Activated CD4-positive, alpha-beta T cell treated with anti-CD3 and anti-CD28 coated beads for 24 hours (primary cell): ENCODE results near the gene CERS1.

Experiments
- DNase-seq, 2 donors: peaks; one replicate each; pipeline ENCODE4 v3.0.0-alpha.2; 2020; ENCODE audit warnings: low read depth in 2 of 2

CERS1 gene

DNA sequence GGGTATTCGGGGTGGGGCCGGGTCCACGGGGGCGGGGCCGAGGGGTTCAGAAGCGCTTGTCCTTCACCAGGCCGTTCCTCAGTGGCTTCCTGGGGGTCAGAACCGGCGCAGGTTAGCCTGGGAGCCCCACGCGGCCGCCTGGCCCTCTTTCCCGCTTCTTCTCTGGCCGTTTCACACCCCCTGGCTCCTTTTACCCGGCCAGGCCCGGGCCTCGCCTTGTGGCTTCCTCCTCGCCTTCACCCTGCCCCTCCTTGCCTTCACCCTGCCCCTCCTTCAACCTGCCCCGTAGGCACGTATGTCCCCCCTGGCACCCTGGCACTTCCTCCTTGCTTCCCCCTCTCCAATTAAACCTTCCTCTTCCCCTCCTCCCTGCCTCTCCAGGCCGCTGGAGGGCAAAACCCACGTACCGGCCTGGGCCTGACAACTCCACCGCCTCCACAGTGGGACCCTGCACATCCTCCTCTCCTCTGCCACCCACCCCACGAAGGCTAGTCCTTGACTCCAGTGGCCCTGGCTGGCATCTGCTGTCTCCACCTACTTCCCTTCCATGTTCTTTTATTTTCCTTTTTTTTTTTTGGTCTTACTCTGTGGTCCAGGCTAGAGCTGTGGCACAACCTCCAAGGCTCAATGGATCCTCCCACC is 25.3 kb downstream of the CERS1 start:
- DNase-seq = no peak

DNA sequence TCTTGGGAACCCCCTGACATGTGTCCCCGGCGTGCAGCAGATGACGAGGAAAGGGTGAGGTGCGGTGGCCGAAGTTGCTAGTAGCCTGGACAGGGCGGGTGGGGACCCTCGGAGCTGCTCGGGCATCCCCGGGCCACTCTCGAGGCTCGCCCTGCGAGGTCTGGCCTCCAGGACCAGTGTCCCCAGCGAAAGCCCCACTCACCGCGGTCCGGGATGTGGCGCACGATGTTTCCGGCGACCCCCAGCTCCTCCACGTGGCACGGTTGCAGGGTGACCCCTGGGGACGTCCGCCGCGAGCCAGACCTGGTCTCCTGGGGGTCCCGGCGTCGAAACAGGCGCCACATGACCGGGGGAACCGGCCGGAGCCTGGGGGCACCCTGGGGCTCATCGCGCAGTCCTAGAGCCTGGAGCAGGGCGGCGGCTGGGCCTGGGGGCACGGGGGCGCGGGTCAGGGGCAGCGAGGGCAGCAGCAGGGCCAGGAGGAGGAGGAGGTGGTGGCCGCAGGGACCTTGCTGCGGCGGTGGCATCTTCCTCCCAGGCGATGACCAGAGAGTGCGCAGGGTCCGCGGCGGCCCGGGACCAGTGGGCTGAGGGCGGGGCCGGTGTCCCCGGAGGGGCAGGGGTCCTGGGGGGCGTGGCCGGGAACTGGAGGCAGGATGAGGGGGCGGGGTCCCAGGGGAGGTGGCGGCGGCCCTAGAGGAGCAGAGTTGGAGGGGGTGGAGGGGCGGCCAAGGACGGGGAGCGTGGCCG is 26.0 kb downstream of the CERS1 start:
- DNase-seq = no peak

DNA sequence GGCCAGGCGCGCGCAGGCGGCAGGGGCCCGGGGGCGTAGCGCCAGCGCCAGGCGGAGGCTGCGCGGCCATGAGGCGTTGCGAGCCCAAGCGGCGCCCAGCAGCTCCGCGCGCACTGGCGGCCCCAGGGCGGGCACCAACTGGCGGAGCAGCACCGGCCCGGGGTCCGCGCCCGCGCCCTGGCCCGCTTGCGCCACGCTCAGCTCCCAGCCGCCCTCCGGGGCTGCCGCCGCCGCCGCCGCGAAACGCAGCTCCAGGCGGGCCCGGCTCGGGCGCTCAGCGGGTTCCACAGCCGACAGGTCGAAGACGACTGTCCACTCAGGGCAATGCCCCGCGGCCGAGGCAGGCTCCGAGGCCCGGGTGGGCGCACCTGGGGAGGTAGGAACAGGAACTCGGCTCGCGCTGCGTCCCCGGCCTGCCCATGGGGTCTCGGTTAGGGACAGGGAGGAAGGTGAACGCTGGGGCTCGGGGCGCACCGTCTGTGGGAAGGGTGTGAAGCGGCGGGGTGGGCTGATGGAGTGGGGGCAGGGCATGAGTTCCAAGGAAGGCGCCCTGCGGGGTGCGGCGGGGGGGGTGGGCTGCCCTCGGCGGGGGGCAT is 26.8 kb downstream of the CERS1 start:
- no peak for DNase-seq

DNA sequence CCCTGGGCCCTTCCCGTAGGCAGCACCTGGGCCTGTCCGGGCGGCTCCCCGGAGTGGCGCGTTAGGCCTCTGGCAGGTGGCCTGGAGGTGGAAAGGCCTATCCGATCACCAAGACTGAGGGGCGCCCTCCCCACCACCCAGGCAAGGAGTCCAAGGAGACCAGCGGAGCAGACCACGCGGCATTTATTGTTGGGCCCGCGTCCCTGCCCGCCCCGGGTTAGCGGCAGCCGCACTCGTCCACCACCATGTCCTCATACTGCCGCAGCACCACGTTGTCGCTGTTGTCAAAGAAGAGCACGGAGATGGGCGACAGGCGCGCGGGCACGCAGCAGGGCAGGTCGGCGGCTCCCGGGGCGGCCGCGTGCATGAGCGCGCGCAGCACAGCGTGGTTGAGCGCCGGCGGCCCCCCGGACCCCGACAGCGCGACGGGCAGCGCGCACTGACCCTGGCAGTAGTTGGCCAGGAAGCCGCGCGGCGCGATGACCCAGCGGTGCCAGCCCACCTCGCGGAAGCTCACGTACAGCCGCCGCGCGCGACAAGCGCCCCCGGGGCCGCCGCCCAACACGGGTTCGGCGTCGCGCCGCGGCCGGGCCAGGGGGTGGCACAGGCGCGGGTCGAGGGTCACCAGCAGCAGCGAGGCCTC is 27.5 kb downstream of the CERS1 start:
- no peak for DNase-seq

DNA sequence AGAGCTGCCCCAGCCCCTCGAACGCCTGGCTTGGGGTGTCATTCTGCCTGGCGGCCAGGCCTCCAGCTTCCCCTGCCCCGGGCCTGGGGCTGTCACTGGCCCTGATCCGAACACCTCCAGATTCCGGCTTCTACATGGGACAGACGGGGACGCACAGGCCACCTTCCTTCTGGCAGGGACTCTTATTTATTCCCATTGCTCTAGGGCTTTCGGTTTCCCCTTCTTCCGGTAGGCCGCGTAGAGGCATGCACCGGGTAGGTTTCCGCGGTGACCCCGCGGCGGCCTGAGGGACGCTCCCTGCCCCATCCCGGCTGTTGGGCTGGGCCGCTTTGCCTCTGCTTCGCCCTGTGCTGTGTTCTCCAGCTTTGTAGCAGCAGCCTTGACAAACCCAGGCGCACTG is 28.2 kb downstream of the CERS1 start:
- no peak for DNase-seq

DNA sequence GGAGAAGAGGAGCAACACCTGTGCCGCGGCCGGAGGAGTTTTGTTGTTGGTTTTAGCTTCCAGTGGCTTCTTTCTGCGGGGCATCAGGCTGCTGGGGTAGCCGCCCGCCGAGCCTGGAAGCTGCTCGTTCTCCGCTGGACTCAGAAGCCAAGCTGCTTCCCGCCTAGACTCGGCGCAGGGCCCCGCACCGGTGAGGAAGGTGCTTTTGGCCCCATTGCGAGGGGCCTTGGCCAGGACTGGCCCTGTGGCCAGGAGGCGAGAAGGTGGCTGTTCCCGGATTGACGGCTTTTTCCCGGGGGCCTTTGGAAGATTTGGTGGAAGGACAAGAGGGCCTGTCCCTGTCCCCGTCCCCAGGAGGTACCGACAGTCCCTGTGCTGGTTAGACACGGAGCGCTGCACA is 28.8 kb downstream of the CERS1 start:
- DNase-seq = no peak

DNA sequence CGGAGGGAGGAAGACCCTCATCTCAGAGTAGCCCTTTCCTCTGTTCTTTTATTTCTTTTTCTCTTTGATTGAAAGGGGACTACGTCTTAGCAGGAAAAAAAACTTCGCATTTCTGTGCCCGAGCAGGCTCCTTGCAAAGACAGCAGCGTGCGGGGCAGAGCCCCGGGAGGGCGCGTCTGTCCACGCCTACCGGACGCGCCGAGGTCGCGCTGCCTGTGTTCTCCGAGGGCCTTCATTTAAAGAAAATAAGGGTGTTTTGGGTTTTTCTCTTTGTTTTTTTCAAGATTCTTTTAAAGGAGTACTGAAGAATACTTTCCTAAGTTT is 29.2 kb downstream of the CERS1 start:
- DNase-seq = no peak

DNA sequence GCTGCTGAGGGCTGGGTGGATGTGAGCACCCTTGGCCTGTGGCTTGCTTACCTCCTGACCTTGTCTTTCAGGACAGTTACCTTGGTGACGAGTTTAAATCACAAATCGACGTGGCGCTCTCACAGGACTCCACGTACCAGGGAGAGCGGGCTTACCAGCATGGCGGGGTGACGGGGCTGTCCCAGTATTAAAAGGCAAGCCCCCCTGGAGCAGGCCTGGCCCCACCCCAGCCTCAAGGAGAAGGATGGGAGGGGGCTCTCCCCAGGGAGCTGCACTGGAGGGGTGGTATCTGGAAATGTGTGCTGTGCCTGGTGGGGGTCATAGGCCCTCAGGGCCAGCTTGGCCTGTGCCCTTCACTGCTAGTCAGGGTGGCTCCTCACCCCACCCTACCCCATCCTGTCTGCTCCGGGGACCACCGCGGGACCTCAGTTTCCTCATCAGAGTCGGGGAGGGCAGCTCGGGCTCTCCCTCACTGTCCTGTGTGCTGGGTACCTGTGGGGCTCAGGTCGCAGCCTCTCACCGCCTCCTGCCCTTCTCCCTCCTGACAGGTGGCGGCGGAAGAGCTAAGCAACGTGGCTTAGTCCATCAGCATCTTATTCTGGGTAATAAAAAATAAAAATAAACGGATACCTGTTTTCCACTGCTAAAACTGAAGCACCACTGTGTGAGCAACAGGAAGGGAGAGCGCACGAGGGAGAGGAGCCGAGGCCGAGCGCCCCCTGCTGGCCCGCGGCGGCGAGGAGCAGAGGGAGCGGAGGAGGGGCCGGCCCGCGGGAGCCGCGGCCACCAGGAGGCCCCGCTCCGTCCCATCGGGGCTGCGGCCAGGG is 29.8 kb downstream of the CERS1 start:
- peak; percentile 54 to 60 for DNase-seq

DNA sequence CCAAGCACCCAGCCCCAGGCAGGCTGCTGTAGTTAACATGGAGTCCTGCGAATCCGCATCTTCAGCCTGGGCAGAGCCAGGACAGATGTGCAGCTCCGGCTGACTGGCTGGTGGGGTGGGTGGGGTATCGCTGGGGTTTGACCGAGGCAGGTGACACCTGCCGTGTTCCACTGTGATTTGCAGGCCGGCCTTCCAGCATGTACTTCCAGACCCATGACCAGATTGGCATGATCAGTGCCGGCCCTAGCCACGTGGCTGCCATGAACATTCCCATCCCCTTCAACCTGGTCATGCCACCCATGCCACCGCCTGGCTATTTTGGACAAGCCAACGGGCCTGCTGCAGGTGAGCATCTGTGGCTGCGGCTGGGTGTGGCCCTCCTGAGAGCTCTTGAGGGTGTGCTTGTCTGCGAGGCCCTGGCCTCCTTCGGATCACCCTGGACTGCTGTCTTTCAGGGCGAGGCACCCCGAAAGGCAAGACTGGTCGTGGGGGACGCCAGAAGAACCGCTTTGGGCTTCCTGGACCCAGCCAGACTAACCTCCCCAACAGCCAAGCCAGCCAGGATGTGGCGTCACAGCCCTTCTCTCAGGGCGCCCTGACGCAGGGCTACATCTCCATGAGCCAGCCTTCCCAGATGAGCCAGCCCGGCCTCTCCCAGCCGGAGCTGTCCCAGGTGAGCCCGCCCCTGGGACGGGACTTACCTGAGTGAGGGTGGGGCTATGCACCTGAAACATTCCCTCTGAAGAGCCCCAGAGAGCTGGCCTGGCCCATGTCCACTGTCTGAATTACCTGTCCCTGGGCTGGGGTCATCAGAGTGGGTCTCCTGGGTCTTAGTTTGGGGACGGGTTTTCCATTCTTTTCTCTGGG is 30.6 kb downstream of the CERS1 start:
- no peak for DNase-seq

DNA sequence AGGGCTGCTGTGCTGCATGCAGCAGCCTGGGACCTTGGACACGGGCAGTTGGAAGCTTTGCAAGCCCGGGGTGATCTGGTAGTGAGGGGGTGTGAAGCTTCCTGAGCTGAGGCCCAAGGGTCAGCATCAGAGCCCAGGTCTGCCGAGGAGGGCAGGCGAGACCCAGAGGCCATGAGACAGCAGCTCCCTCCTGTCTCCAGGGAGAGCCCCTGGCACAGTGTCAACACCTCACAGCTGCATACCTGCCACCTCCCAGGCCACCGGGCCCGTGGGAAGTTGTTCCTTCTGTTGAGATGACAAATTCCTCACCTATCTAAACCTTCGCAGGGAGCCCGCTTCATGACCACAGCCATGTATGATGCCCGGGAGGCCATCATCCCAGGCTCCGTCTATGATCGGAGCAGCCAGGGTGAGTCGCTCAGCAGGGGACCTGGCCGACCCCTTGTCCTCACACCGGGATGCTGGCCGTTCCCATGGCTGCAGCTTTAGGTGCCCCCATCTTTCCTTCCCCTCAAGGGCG is 32.1 kb downstream of the CERS1 start:
- DNase-seq = no peak

DNA sequence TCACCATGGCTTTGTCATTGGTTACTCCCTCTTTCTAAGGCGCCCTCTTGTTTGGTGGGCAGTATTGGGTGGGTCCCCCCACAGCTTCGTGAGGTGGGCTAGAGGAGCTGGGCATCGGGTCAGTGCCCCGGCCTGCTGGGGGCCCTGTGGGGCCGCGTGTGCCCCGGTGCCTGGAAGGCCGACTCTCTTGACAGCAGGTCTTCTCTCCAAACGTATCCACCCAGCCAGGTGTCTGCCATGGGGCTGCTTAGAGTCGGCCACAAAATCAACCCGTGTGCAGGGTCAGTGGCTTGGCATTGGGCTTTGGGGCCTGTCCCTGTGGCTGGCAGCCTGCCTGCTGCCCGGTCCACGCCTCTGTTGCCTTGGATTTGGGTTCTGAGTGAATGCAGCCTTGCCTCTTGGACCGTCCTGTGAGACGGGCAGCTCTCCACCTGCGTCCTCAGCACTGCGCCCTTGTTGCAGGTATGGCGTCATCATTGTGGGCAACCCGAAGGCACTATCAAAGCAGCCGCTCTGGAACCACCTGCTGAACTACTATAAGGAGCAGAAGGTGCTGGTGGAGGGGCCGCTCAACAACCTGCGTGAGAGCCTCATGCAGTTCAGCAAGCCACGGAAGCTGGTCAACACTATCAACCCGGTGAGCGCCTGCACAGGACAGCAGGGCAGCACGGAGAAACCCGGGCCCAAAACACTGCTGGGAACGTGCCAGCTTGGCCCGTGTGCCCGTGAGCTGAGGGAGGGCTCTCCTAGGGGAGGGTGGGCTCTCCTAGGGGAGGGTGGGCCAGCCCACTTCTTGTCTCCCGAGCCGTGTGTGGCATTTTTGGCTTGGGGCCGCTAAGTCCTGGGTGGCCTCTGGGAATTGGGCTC is 32.7 kb downstream of the CERS1 start:
- DNase-seq = no peak

DNA sequence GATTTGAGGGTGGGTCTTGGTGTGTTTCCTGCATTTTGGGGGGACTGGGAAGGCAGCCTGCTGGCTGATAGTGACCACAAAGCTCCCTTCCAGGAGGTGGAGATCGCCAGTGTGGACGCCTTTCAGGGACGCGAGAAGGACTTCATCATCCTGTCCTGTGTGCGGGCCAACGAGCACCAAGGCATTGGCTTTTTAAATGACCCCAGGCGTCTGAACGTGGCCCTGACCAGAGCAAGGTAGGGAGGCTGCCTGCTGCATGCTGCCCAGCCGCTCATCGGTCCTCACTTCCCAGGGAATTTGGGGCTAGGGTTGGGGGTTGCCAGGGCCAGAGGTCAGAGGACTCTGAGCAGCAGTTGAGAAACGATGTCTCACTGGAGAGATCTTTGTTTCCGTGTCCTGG is 34.0 kb downstream of the CERS1 start:
- DNase-seq = no peak

DNA sequence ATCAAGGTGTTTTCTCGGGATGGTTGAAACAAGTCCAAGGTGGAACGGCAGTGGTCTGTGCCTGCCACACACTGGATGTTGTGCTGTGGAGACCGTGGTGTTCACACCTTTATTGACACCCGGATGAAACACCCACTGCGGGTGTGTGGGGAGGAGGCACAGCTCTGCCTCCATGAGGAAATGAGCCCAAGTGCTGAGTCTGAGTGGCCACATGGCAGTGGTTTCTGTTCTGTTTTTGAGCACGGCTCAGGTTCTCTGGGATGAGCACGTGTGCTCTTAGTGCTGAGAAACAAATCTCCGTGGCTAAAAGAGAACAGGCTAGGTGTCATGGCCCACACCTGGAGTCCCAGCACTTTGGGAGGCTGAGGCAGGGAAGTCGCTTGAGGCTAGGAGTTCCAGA is 34.7 kb downstream of the CERS1 start:
- DNase-seq = no peak

DNA sequence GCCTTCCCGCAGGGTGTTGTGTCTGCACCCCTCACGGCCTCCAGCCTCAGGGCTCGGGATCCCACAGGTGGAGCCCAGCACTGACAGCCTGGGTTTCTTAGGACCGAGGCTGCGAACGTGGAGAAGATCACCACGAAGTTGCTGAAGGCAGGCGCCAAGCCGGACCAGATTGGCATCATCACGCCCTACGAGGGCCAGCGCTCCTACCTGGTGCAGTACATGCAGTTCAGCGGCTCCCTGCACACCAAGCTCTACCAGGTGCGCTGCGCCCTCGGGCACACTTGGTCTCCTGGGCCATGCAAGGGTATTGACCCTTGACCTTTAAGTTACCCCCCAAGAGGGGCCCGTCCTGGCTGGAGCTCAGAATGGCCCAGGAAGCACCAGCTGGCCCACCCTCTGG is 35.2 kb downstream of the CERS1 start:
- no peak for DNase-seq

DNA sequence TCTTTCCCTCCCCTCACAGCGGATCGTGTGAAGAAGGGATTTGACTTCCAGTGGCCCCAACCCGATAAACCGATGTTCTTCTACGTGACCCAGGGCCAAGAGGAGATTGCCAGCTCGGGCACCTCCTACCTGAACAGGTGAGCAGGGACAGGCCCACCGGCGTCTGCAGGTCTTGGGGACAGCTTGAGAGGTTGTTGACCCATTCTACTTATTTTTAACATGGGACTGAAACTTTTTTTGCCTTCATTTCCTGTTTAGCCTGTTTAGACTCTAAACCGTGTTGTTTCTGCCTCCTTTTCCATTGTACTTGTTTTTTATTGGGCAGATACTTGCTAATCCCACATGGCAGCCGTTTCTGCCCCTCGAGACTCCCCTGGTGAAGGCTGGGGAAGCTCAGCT is 35.7 kb downstream of the CERS1 start:
- no peak for DNase-seq

DNA sequence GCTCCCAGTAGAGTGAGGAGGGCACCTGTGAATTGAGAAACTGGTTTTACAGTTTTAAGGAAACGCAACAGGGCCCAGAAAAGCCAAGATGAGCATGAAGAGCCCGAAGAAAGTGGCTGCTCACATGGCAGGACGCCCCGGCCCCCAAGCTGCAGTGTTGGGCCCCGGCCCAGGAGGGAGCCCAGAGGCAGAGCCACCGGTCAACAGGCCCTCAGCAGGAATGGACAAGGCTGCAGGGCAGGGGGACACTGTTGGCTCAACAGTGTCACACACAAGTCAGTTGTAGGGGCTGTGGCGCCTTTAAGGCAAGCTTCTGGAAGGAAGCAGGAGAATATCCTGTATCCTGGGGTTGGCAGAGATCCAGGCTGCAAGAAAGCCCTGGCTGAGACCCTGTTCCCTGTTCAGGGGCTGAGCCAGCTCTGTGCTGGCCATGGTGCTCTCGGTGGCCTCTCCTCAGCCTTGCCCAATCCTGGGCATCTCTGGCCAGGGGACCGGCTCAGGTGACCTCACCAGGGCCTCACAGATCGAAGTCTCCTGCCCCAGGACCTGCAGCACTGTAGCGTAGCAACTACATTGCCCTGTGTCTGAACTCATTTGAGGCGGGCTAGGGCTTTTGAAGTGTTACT is 36.2 kb downstream of the CERS1 start:
- DNase-seq = no peak

DNA sequence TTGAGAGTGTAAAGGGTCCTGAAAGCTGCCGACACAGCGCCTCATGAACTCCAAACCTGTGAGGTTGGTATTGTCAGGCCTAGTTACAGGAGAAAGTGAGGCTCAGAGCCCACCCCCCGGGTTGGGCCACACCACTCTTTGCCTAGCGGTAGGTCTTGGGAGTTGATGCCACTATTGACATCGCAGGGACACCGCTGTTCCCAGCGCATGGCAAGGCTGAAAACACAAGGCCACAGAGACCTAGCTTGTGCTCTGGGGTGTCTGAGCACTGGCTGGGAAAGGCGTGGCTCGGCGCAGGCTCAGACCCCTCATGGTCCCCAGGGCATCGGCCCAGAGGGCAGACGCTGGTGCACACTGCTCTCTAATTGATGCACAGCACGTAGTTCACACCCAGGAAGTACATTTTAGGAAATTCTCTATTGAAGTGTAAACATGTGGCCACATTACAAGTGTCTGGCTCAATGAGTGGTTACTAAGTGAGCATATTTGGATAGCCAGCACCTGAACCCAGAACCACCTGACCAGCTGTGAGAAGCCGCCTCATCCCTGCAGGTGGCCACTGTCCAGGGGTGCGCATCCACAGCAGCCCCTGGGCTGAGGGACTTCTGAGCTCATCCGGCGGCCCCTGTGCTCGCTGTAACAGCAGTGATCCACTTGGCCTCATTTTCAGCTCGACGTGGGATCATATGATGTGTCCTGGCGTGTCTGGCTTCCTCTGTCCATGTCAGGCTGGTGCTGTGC is 36.9 kb downstream of the CERS1 start:
- no peak for DNase-seq

DNA sequence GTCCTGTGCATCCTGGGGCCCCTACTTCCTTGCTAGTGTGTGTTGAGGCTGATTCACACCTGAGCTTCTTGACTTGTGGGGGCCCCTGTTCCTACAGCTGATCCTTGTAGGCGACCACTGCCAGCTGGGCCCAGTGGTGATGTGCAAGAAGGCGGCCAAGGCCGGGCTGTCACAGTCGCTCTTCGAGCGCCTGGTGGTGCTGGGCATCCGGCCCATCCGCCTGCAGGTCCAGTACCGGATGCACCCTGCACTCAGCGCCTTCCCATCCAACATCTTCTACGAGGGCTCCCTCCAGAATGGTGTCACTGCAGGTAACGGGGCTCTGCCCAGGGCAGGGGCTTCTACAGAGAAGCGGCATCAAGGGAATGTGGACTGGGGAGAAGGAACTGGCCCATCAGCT is 38.7 kb downstream of the CERS1 start:
- no peak for DNase-seq
